Glomerular endothelial cell (primary cell): ENCODE measurements around the gene PURA. TPM values are rescaled to one million over a fixed set of nuclear protein-coding genes. Genes with fewer than 3 reads are reported as not detected.

ENCODE experiments used
- DNase-seq: peaks from one replicate; pipeline ENCODE4 v3.0.0-alpha.2; 2011; ENCODE audit warnings: low read depth, low spot score; ENCODE audit errors: extremely low read depth
- total RNA-seq: library from RNA; depleted of rRNA; stranded (reverse); fragments of >200 nt; gene quantifications from 2 replicates; pipeline ENCODE4 v1.2.3, GENCODE V29; 2015

Gene PURA
- total RNA-seq, 1 donor from 2014 or later, result 11.7 TPM

DNA sequence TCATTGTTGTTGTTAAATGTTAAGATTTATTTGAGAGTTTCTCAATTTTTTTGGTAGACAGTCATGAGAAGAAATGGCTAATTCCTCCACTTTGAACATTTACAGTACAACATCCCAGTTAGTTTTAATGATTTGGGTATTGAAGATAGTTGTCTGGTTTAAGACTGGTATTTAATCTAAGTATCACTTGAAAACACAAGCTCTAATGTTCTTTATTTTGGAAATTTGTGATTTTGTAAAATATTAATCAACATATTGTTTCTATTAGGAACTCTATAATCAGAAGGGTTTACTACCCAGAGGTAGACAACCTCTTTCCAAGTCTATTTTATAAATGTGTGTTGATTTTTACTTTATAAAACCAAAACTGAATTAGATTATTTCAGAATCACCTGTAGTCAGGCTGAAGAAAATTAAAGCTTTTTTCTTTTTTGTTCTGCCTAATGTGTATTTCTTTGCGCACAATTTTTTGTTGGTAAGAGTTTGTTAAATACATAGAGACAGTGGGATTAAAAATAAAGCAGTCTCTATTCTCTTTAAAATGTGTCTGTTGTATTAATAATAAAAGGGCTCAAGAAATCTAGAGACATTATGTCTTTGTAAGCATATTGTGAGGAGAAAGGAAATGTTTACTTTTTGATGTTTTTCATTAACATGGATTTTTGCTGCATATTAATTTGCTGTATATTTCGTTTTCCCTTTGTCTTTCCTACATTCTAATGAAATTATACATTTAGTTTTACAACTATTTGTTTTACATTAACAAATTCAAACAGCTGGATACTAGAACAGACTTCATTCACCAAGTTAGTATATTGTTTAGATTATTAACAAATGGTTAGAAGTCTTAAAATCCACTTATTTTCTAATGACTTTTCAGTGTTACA, 3.9 kb upstream of the PURA start:
- no peak for DNase-seq

DNA sequence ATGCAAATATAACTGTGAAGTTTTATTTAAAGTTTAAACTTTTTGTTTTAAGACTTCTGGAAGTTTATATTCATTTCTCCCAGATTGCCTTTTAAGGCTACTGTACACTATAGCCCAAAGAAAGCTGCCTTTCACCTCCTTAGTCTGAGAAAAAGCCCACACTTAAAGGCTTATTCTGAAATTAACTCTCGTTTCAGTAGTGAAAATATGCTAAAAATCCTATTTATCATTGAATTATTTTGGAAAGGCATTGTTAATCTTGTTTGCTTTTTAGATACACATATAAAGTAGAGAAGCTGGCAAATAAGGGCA, 3.3 kb upstream of the PURA start:
- DNase-seq, result no peak

DNA sequence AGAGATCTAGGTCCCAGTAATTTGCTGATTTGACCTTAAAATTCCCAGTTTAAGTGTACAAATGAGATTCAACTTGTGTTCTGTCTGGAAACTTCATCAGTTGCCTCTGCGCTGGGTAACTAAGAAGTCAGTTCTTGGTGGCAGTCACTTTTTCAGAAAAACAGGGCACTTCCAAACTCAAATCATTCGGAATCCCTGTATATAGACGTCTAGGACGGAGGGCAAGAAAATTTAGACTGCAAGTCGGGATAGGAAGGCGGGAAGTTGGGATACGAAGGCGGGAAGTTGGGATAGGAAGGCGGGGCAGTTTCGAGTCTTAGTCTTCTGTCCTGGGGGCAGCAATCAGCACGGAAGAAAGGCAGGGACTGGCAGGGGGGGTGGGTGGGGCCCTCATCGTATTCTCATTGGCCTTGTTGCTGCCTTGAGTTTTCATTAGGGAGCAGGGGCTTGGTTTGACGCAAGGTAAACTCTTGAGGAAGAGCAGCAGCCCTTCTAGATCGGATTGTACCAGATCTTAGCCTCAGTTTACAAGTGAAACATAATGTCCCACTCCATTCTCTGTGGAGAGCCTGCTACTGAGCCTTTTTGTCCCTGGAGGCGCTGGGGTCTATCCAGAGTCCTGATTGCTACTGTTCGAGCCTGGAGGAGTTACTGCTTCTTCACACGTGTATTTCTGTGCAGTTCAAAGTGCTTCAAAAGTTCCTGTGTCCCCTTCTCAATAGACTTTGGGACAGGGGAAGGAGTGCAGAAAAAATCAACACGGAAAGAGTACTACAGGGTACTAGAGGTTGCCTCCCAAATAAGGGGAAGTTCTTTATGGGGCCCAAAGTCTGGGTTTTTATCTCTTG, 2.7 kb upstream of the PURA start:
- no peak for DNase-seq

DNA sequence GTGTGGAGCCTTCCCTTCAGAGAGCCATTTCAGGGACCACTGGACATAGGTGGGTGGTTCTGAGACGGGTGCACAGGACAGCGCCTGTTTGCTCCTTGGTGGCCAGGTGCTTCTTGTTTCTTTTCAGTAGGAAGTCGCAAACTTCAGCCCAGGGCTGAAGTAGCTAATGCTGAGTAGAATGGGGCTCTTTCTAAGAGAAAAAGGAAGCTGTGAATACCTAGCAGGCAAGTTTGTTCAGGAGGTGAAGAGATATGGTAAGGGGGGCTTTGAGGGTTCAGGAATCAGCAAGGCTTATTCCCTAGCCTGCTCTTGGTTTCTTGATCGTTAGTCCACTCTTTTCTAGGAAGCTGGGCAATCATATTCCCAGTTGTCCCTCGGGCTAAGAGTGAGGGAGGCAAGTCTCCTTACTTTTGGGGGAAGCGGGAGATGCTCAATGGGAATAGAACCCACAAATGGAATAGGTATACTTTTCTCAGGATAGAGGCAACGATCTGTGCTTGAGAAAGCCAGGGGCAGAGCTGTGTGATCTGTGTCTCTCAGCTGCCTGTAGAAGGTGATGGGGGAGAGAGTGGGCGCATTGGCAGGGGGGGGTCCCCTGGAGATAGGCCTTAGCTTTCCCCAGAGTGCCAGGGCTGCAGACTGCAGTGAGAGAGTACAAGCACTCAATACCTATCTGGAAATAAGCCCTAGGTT, 1.9 kb upstream of the PURA start:
- DNase-seq, result no peak

DNA sequence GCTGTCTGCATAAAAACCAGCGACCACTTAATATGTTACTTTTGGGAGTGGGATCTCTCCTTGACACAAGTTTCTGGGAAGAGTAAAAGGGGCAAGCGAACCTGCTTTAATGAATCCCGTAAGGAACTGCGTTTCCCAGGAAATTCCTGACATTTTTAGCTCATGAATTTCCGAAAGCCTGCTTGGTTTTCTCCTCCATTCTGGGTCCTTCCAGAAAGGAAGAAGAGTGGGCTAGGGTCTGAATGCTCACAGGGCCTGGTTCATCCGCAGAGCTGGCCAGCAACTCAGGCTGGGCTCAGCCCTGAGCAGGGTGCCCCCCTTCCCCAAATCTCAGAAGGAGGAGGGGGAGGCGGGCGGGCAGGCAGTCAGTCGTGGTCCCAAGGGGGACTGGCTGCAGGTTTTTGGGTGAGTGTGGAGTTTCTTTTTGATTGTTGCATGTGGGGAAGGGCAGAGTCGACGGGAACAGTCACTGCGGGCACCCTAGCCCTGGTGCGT, 1.2 kb upstream of the PURA start:
- DNase-seq, result no peak

DNA sequence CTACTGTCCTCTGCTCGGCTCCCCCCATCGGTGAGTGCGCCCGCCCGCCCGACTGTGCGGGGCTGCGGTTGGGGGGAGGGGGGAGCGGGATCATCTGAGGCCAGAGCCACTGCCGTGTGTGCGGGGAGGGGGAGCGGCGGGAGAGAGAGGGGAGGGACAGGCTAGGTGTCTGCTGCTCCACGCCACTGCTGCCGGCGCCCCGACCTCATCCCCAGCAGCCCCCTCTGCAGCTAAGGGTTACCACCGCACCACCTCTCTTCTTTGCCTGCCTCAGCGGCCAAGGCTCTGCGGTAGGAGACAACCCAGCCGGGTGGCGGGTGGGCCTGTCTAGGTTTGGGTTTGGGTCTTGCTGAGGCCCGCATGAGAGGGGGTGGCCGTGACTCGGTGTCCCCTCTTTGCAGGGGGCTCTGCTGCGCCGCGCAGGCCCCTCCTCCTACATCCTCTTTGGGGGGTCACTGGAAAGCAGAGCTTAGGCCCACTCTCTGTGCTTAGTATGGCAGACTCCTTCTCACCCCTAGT, 670 bp upstream of the PURA start:
- no peak for DNase-seq

DNA sequence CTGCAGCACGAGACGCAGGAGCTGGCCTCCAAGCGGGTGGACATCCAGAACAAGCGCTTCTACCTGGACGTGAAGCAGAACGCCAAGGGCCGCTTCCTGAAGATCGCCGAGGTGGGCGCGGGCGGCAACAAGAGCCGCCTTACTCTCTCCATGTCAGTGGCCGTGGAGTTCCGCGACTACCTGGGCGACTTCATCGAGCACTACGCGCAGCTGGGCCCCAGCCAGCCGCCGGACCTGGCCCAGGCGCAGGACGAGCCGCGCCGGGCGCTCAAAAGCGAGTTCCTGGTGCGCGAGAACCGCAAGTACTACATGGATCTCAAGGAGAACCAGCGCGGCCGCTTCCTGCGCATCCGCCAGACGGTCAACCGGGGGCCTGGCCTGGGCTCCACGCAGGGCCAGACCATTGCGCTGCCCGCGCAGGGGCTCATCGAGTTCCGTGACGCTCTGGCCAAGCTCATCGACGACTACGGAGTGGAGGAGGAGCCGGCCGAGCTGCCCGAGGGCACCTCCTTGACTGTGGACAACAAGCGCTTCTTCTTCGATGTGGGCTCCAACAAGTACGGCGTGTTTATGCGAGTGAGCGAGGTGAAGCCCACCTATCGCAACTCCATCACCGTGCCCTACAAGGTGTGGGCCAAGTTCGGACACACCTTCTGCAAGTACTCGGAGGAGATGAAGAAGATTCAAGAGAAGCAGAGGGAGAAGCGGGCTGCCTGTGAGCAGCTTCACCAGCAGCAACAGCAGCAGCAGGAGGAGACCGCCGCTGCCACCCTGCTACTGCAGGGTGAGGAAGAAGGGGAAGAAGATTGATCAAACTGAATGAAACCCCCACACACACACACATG, 654 bp downstream of the PURA start:
- no peak for DNase-seq

DNA sequence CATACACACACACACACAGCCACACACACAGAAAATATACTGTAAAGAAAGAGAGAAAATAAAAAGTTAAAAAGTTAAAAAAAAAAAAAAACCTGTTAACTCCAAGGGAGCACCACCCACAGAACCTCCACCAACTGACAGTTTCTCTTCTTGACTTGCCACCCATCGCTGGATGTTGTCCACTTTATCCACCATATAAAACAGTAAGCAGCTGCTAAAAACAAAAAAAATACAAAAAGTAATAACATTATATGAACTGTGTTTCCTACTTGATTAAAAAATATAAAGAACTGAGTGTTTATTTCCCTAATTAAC, 1.2 kb downstream of the PURA start:
- no peak for DNase-seq

DNA sequence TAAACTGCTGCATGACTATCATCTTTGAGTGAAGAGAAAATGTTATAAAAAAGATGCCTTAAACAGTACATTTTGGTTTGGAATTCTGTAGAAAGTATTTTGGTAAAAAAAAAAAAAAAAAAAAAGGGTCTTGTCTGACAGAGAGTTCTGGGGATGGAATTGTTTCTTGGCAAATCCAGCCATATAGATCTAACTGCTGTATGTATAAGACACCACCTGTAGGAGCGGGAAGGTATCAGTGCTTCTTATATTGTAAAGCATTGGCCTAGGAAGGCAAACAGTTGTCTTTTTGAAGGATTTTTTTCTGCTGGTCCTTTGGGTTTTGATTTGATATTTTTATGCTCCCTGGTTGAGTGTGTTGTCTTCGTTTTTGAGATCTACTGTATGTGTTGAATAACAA, 2.8 kb downstream of the PURA start:
- DNase-seq, result no peak

DNA sequence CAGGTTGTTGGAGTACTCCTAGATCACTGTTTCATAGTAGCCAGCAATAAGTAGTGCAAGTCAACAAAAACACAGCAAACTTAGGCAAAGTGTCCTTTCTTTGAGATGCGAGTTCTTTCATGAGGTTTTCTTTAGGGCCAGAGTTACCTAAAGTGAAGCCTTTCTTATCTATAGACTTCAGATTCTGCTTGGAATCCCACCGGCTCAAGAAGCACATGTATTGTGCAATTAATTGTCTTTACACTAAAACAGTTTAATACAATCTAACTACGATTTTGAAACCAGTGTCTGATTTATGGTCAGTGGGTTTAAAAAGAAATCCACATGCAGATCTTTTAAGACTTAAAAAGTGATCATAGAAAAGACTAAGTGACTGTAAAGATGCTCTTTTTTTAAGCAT, 3.6 kb downstream of the PURA start:
- DNase-seq, result no peak

DNA sequence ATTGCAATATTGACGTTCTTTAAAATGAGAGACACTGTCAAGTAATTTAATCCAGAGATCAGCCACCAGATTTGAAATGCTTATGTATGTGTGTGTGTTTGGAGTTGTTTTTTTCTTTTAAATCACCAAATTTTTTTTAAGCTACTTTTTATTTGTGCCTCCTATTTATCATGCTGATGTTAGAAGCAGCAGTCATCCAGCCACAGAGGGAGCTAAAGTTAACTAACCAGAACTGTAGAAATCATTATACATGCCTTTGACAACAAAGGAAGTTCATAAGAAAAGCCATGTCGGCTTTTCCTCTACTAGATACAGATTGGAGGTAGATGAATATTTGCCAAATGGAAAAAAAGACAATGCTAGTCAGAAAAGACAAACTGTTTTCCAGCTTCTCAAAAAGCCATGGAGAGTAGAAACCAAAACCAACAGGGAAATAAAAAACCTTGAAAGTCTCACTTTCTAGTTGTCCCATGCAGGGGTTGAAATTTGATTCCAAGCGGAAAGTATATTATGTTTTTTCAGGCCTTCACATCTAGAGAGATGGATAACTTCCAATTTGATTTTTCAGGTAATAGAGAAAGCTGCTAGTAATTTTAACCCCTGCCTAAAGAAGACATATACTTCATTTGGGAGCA, 4.5 kb downstream of the PURA start:
- no peak for DNase-seq

DNA sequence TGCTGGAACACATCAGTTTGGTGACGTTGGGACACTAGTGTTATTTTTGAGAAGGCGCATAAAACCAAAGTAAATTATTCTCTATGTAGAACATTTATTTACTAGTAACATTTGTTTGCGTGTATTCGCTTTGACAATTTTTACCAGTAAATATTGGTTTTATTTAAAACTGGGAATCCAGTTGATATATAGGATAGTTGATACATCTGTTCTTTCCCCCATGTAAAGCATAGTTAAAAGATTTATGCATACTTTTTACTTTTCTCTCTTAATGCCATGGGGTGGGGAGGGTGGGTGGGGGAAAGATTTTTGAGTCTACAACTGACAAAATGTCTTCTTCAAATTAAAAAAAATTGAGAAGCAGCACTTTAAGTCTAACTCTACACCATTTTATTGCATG, 11.7 kb downstream of the PURA start, which contains the start of gene IGIP:
Gene IGIP, plus strand, starts transcription at position 301 of the 400 bp plus-strand sequence. CDS start 2,540 bp downstream, outside the sequence.
- DNase-seq, result no peak

DNA sequence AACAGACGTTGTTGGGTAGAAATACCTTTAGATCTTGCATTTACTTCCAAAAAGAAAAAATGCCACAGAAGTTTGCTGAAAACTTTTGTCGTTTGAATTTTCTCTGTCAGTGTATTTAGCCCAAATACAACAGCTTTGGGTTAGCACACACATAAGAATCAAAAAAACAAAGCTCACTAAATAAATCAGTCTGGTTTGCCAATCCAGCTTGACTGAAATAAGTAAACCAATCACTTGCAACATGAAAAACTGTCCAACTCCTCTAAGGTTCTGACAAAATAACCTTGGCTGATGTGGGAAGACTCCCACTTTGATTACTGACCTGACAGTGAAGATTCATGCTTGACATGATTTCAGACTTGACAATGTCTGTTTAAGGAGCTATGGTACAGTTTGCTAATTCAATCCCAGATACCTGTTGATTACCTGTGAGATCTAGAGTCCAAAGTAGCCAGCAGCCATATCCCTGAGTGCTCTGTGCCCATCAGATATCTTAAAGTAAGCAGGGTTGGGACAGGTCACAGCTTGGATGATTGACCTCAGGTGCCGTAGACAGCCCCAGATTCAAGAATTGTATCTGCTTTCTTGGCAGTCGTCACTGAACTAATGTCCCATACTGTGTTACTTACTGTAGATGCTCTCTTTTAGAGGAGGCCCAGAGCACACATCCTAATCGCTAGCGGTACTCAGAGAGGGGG, 12.6 kb downstream of the PURA start:
- no peak for DNase-seq

DNA sequence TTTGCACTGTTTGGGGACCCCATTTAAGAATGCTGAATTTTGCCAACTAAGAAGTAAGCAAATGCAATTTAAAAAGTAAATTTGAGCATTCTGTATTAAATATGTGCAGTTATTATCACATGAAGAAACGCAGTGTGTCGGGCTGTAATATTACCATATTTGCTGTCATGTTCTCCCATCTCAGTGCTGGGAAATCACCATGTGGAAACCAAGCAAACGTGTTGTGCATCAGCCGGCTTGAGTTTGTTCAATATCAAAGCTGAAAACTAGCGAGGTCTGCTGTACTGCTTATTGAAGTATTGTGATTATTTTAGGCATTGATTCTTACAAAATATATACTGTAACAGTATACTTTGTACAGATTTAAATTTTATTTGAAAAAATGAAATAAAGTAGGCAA, 14.5 kb downstream of the PURA start:
- DNase-seq, result no peak

DNA sequence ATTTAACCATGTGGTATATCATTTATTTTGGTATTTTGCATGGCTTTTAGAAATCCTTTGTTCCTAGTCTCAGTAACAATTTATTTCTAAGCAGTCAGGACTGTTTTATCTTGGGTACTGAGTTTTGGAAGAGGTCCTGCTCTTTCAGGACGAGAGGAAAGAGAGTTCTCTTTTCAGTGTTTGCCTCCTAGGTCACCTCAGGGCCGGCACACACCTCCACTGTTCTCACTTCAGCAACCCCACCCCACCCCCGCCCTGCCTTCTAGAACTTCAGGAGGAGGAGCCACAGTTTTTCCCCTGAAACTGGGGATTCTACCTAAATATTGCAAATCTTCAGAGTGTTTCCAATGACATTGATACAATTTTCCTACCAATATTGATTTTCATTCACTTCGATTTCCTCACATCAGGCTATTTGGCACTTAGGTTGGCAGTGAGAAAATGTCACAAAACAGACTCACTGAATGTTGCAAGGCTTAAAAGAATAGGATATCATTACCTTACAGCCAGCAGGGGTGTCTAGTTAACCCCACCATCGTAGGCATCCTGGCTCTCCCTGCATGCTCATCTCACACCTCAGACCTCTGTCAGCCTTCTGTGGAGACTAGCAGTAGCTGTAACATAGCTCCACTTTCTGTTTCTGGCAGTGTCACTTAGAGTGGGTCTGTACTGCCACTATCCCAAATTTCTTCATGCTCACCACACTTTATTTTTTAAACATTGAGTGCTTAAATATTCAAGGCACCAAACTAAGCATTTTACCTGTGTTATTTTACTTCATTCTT, 17.2 kb downstream of the PURA start:
- no peak for DNase-seq

DNA sequence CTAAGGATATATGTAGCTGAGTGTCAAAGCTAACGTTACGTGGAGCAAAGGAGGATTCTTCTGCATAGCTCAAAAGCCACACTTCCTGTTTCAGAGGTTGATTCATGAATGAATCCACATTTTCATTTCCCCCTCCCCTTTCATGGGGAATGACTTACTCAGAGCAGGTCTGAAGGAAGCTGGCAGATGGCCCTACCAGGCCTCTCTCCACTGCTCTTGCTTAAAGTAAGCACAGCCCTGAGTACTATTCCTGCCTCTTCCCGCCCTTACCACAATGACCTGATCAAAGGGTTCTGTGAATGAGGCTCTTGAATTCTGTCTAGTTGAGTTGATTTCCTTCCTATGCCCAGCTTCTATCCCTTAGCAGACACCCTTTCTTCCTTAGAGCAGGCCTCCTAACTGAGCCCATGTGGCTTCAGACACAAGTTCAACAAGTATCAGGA, 18.1 kb downstream of the PURA start:
- no peak for DNase-seq

DNA sequence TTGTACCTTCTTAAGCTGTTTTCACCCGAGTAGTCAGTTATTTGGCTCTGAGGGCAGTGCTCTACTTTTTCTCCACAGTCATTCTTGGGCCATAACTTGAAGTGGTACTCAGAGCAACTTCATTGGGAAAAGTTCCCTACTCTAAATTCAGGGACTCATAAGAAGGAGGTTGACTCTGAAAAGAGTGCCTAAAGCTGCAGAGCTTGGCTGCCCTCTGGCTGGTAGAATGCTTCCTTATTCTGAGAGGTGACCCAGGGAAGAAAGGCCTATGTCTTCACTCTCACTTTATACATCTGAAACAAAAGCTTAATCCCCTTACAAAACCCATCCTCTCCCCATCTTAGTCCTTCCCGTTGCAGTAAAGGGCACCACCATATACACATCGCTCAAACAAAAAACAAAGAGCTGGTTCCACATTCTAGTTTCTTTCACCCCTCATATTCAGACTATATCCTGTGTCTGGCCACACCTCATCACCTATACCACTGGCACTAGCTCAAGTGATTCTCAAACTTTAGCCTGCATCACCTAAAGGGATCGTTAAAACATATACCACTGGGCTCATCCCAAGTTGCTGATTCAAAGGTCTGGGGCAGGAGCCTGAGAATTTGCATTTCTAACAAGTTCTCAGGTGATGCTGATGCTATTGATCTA, 19.7 kb downstream of the PURA start:
- no peak for DNase-seq
